Measurements from ENCODE around the gene SEMA3E. TPM values are rescaled to one million over a fixed set of nuclear protein-coding genes. Genes with fewer than 3 reads are reported as not detected.
A peak's percentile ranks its signal among the peaks of the same experiment; 100 is the strongest.

SEMA3E gene
- total RNA-seq (2021; ENCODE audit: unreplicated experiment) (7.3 TPM), Bru-seq, nascent RNA (percentile 40 among the genes with signal in this experiment), BruChase-seq, experiment 1, labeled RNA remaining after a 2-hour chase (percentile 32 among the genes with signal in this experiment), BruChase-seq, experiment 2, labeled RNA remaining after a 6-hour chase (percentile 36 among the genes with signal in this experiment)
- 4.1 TPM for polyA plus RNA-seq (2012; ENCODE audit: insufficient read length)
- long read RNA-seq, full-length matches to known transcripts, result 5 of 7 reads
- long read RNA-seq, partial matches to known transcripts, result 1 of 7 reads
- long read RNA-seq, other reads (novel, unspliced or antisense), result 1 of 7 reads

DNA sequence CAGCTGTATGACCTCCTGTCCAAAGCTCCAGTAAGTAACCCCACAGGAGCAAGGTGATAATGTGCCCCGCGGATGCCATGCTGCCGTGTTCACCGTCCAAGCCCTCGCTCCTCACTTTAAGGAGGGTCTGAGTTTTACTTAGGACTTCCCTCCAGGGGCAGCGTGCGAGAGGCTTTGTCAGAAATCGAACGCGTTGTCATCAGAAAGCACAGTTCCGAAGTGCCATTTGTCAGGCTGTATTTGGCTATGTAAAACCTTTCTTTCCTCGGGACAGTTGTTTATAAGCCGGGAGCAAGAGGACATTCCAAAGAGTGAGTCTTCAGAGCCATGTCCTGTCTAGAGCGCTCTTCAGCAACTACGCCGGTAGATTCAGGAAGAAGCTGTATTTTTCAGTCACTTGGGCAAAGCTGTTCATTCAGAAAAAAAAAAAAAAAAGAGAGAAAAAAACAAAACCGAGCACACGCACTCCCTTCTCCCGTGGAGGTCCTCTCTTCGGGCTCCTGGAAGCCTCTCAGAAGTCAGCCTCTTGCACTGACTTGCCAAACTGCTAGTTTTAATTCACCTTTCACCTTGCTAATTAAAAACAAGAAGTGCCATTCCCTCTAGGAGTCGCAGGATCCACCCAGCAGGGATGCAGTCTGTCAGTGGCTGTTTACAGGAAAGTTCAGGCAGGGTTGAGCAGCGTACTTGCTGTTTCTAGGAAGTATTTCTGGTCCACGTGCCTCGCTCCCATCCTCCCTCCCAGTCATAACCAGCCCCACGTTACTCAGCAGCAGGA is at the start of gene SEMA3E:
TSS of gene SEMA3E (minus strand) at position 676 of the 778 bp plus-strand sequence.
- POLR2A ChIA-PET, result no interaction called here

DNA sequence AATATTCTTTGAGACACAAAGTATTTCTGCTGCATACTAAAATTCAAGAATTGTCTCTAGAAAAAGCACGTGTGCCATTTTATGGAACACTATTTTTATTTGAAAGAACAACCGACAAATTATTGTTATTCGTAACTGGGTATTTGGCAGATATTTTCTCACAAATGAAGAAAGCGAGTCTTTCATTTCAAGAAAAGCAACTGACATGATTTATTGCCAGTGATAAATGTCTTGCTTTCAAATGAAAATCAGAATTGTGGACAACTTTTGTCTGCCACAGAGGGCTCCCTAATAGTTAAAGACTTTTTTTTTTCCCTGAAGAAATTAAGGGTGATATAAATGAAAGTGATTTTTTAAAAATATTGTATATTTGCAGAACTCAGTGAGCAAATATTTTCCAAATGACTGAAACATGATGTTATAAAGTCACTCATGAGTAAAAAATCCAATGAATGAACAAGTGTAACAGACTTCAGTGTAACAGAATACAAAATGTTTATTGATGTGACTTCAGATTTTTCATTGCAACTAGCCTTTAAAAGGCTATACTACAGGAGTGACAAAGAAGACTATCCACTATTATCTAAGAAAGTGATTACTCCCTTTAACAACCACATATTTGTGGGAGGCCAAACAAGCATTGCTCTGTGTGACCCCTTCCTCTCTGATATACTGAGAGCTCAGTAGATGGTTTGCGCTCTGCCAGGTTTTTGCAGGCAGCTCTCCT is 49.0 kb upstream of the SEMA3E start:
- no peaks in the 10 kb centered on the region for H3K36me3 ChIP-seq (ENCODE audit: control insufficient read depth, insufficient read depth, low read length)
- H3K27ac ChIP-seq (ENCODE audit: low read length), result no peak overlapping the region
- TF ChIP-seq, protein P1, sequence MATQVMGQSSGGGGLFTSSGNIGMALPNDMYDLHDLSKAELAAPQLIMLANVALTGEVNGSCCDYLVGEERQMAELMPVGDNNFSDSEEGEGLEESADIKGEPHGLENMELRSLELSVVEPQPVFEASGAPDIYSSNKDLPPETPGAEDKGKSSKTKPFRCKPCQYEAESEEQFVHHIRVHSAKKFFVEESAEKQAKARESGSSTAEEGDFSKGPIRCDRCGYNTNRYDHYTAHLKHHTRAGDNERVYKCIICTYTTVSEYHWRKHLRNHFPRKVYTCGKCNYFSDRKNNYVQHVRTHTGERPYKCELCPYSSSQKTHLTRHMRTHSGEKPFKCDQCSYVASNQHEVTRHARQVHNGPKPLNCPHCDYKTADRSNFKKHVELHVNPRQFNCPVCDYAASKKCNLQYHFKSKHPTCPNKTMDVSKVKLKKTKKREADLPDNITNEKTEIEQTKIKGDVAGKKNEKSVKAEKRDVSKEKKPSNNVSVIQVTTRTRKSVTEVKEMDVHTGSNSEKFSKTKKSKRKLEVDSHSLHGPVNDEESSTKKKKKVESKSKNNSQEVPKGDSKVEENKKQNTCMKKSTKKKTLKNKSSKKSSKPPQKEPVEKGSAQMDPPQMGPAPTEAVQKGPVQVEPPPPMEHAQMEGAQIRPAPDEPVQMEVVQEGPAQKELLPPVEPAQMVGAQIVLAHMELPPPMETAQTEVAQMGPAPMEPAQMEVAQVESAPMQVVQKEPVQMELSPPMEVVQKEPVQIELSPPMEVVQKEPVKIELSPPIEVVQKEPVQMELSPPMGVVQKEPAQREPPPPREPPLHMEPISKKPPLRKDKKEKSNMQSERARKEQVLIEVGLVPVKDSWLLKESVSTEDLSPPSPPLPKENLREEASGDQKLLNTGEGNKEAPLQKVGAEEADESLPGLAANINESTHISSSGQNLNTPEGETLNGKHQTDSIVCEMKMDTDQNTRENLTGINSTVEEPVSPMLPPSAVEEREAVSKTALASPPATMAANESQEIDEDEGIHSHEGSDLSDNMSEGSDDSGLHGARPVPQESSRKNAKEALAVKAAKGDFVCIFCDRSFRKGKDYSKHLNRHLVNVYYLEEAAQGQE (IDR thresholded peaks at IDR 0.05; ENCODE audit: insufficient read depth in 1 of 2, low read depth in 2 of 2, low read length in 1 of 2), result no peak
- TF ChIP-seq TCF7L2 (IDR thresholded peaks at IDR 0.05; ENCODE audit: low read depth, low read length), result no peak
- TF ChIP-seq, protein P2, sequence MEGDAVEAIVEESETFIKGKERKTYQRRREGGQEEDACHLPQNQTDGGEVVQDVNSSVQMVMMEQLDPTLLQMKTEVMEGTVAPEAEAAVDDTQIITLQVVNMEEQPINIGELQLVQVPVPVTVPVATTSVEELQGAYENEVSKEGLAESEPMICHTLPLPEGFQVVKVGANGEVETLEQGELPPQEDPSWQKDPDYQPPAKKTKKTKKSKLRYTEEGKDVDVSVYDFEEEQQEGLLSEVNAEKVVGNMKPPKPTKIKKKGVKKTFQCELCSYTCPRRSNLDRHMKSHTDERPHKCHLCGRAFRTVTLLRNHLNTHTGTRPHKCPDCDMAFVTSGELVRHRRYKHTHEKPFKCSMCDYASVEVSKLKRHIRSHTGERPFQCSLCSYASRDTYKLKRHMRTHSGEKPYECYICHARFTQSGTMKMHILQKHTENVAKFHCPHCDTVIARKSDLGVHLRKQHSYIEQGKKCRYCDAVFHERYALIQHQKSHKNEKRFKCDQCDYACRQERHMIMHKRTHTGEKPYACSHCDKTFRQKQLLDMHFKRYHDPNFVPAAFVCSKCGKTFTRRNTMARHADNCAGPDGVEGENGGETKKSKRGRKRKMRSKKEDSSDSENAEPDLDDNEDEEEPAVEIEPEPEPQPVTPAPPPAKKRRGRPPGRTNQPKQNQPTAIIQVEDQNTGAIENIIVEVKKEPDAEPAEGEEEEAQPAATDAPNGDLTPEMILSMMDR (IDR thresholded peaks at IDR 0.05), result no peak
- TF ChIP-seq SIN3A (IDR thresholded peaks at IDR 0.05; ENCODE audit: borderline replicate concordance, insufficient read depth, low read depth, low read length), result no peak
- no peak for TF ChIP-seq POLR2AphosphoS5 (IDR thresholded peaks at IDR 0.05; ENCODE audit: low read depth, low read length)
- in situ Hi-C loops (cut with HindIII; ENCODE audit: low pct_unique_long_range_greater_than_20kb, low sequenced_read_pairs), result no loop called here
- no TSS peak for BruUV-seq (replicated peaks)
- no peak for ATAC-seq
- CTCF ChIA-PET, result no interaction called here
- no peak for DNase-seq (ENCODE audit: low read depth, low spot score)
- H3K9me3 ChIP-seq (ENCODE audit: control insufficient read depth, insufficient read depth, low read depth, low read length), result no peaks in the 10 kb centered on the region
- no peaks in the 10 kb centered on the region for H3K27me3 ChIP-seq (ENCODE audit: control insufficient read depth, insufficient read depth, low read length)
- POLR2A ChIA-PET, result no interaction called here
- H3K4me3 ChIP-seq (ENCODE audit: low read depth in 2 of 2, low read length in 2 of 2), result no peak overlapping the region
- no peaks in the 10 kb centered on the region for H3K4me1 ChIP-seq (ENCODE audit: control insufficient read depth, insufficient read depth, low read length)
- intact Hi-C loops (cut with micrococcal nuclease; ENCODE audit: unreplicated experiment), result no loop called here

More for the DNA sequence above, at the start of gene SEMA3E:
- Histone ChIP-seq H3K27ac (ENCODE audit: low read length) (peak within 1 kb of the TSS; percentile 29), H3K9me3 (ENCODE audit: control insufficient read depth, insufficient read depth, low read depth, low read length) (no peaks in the 10 kb centered on the region), H3K4me1 (ENCODE audit: control insufficient read depth, insufficient read depth, low read length) (peaks cover 9% of the 10 kb centered on the region; the same call in 1 of the 2 replicates), H3K36me3 (ENCODE audit: control insufficient read depth, insufficient read depth, low read length) (no peaks in the 10 kb centered on the region), H3K4me3 (ENCODE audit: low read depth in 2 of 2, low read length in 2 of 2) (peak within 1 kb of the TSS; percentile 39 to 78), H3K27me3 (ENCODE audit: control insufficient read depth, insufficient read depth, low read length) (peaks cover 2% of the 10 kb centered on the region; the same call in 1 of the 2 replicates)
- TSS peak; percentile 77 for BruUV-seq (replicated peaks)
- in situ Hi-C loops (cut with HindIII; ENCODE audit: low pct_unique_long_range_greater_than_20kb, low sequenced_read_pairs), result no loop called here
- DNase-seq (ENCODE audit: low read depth, low spot score) (peak; percentile 65), ATAC-seq (peak; percentile 87)
- no peak for TF ChIP-seq POLR2AphosphoS5 (IDR thresholded peaks at IDR 0.05; ENCODE audit: low read depth, low read length)
- no peak for TF ChIP-seq SIN3A (IDR thresholded peaks at IDR 0.05; ENCODE audit: borderline replicate concordance, insufficient read depth, low read depth, low read length)
- TF ChIP-seq, protein P1 (IDR thresholded peaks at IDR 0.05; ENCODE audit: insufficient read depth in 1 of 2, low read depth in 2 of 2, low read length in 1 of 2), result no peak
- no peak for TF ChIP-seq TCF7L2 (IDR thresholded peaks at IDR 0.05; ENCODE audit: low read depth, low read length)
- TF ChIP-seq, protein P2 (IDR thresholded peaks at IDR 0.05), result no peak
- CTCF ChIA-PET, result no interaction called here
- intact Hi-C loops (cut with micrococcal nuclease; ENCODE audit: unreplicated experiment), result no loop called here

Data from Panc1 (cell line).